ENCODE data around the gene PRTG.
"Not testable (repeated sequence)": the region's sequence is repeated elsewhere in the genome, so short reads cannot be mapped to it uniquely, and the experiment has no call there.

PRTG gene

DNA sequence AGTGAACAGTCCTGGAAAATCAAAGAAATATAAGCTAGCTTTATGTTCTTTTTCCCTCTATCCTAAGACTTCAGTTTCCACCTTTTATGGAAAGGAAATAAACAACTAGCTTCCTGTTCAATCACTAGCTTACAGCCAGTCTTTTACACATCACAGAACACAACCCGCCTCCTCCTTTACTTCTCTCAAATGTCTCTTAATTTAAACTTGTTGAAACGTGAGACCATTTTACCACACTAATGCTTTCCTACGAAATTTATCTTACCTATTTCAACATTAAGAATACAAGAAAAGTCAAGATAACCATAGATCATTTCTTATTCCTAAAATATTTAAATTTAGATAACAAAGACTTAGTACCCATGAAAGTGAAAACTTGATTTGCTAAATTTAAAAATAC is 6.2 kb downstream of the PRTG start:
- DNase-seq (no peak), ATAC-seq (replicated peaks) (no peak)
- Mint-ChIP-seq H3K9me3 (no peaks in the 10 kb centered on the region), H3K36me3 (no peaks in the 10 kb centered on the region), H3K4me1 (no peaks in the 10 kb centered on the region), H3K4me3 (no peak overlapping the region), H3K27ac (no peak overlapping the region), H3K27me3 (peaks cover 15 to 22% of the 10 kb centered on the region in 2 donors)

DNA sequence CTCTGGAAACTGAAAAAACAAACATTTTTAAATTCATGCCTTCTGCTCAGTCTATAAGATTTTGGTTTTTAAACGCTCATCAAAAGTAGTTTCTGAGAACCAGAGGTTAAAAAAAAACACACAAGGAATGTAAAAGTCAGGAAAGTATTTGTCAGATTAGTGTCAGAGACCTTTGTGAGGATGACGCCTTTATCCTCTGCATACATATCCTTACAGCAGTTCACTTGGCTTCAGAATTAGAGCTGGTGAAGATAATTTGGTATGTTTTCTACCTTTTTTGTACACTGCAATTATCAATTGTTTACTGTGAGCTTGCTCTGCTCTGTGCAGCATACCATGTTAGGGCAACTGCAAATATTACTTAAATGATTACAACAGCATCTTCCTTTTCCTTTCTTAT is 8.3 kb downstream of the PRTG start:
- Mint-ChIP-seq H3K36me3 (no peaks in the 10 kb centered on the region), H3K9me3 (no peaks in the 10 kb centered on the region), H3K27me3 (peaks cover 14 to 19% of the 10 kb centered on the region in 2 donors), H3K27ac (no peak overlapping the region), H3K4me3 (no peak overlapping the region), H3K4me1 (no peaks in the 10 kb centered on the region)
- ATAC-seq (replicated peaks) (no peak), DNase-seq (no peak)

DNA sequence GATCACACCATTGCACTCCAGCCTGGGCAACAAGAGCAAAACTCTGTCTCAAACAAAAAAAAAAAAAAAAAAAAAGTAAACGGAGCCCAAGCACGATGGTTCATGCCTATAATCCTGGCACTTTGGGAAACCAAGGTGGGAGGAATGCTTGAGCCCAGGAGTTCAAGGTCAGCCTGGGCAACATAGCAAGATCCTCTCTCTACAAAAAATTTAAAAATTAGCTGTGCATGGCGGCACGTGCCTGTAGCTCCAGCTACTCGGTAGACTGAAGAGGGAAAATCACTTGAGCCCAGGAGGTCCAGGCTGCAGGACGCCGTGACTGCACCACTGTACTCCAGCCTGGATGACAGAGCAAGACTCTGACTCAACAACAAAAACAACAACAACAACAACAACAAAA is 9.5 kb downstream of the PRTG start:
- H3K27me3 Mint-ChIP-seq = peaks cover 7 to 10% of the 10 kb centered on the region in 2 donors
- not testable (repeated sequence) for H3K4me3 Mint-ChIP-seq; ATAC-seq (replicated peaks); H3K36me3 Mint-ChIP-seq; H3K4me1 Mint-ChIP-seq; H3K9me3 Mint-ChIP-seq; DNase-seq; H3K27ac Mint-ChIP-seq

DNA sequence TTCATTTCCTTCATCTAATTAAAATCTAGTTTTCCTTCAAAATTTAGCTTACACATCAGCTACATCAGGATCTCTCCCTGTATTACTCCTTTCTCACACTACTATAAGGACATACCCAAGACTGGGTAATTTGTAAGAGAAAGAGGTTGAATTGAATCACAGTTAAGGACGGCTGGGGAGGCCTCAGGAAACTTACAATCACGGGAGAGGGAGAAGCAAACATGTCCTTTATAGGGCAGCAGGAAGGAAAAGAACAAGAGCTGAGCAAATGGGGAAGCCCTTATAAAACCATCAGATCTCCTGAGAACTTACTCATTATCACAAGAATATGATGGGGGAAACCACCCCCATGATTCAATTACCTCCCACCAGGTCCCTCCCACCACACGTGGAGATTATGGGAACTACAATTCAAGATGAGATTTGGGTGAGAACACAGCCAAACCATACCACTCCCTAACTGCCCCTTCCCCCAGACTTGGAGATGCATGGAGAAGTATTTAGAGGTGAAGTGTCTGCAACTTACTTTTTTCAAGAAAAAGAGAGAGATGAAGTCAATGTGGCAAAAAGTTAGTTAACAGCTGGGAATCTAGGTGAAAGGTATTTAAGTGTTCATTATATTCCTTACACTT is 21.3 kb downstream of the PRTG start:
- Mint-ChIP-seq H3K4me3 (no peak overlapping the region), H3K4me1 (peaks cover 0 to 5% of the 10 kb centered on the region in 2 donors), H3K27ac (no peak overlapping the region), H3K36me3 (peaks cover 0 to 1% of the 10 kb centered on the region in 2 donors), H3K9me3 (peaks cover 8 to 16% of the 10 kb centered on the region in 2 donors), H3K27me3 (peaks cover 36 to 39% of the 10 kb centered on the region in 2 donors)
- DNase-seq (no peak), ATAC-seq (replicated peaks) (no peak)

DNA sequence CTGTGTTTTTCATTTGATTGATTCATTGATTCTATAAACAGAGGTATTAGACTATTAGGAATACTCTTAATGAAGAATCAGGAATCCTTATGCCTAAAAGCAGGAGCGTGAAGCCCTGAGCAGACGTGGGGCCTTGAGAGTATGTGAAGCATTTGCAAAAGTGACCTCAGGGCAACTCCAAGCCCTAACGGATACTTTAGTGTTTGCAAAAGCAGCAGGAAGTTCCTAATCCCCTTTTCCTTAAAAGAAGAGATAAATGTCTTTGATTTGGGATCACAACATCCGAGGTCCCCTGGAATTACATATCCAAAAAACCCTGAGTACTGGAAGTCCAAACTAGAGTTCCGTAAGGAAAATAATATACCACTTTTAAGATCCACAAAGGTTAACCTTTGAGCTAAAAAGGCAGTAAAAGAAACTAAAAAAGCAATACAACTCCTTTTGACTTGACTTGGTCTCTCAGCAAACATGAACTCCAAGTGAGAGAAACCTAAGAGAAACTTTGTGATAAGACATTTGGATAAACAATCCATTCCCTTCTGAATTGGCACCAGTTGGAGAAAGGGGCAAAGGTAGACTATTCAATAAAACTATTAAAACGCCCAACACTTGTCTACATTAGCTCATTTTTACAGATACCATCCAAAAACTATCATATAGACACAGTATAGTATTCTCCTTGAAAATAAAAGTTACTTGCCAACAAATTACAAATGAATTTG is 27.4 kb downstream of the PRTG start:
- DNase-seq (no peak), ATAC-seq (replicated peaks) (no peak)
- Mint-ChIP-seq H3K4me1 (no peaks in the 10 kb centered on the region), H3K27me3 (peaks cover 5 to 15% of the 10 kb centered on the region in 2 donors), H3K9me3 (peaks cover 0 to 3% of the 10 kb centered on the region in 2 donors), H3K4me3 (no peak overlapping the region), H3K27ac (no peak overlapping the region), H3K36me3 (no peaks in the 10 kb centered on the region)

DNA sequence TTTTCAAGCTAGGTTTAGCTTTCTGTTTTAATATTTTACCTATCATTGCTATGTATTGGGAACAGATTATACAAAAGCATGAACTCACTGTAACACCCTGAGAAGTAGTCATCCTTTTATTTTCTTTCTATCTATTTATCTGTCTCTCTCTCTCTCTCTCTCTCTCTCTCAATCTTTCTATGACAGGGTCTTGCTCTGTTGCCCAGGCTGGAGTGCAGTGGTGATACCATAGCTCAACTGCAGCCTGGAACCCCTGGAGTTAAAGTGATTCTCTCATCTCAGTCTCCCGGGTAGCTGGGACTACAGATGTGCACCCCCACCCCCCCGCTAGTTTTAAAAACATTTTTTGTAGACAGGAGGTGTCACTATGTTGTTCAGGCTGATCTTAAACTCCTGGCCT is 28.9 kb downstream of the PRTG start:
- Mint-ChIP-seq H3K27ac (no peak overlapping the region), H3K36me3 (no peaks in the 10 kb centered on the region), H3K9me3 (peaks cover 0 to 3% of the 10 kb centered on the region in 2 donors), H3K4me1 (no peaks in the 10 kb centered on the region), H3K27me3 (peaks cover 0 to 11% of the 10 kb centered on the region in 2 donors), H3K4me3 (no peak overlapping the region)
- ATAC-seq (replicated peaks) (no peak), DNase-seq (no peak)

DNA sequence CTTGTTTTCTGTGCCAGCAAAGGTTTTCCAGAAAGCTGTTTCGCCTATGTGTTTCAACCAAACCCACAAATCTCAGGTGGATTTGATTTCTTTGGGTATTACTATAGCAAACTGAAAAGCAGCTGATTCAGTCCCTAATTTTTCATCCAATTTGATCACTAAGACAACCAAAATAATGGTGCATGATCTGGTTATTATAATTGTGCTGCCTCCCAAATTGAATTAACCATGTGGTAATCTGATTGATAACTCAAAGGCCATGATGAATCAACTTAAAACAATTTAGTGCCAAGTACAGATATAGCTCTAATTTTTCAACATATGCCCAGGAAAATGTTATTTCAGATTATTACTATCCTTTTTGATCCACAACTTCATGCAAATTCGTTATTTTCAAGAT is 30.6 kb downstream of the PRTG start:
- H3K4me1 Mint-ChIP-seq = no peaks in the 10 kb centered on the region
- no peak overlapping the region for H3K27ac Mint-ChIP-seq
- H3K36me3 Mint-ChIP-seq = no peaks in the 10 kb centered on the region
- no peaks in the 10 kb centered on the region for H3K9me3 Mint-ChIP-seq
- no peak for ATAC-seq (replicated peaks)
- H3K27me3 Mint-ChIP-seq = peaks cover 0 to 5% of the 10 kb centered on the region in 2 donors
- no peak for DNase-seq
- H3K4me3 Mint-ChIP-seq = no peak overlapping the region

DNA sequence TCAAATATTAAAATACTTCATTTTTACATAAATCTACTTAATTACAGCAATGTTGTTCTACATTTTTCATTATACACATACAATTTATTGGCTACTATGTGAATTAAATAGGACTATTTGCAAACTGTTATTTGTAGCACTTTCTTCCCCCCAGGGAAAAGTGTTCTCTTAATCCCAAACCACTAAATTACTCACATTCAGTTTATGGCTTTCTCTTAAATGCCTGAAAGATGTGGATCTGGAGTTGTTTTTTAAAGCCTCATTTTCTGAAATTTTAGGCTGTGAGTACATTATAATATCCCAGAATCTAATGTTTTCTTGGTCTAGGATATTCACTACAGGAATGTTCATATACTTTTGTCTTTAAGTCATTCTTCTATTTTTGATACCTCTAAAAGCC is 32.7 kb downstream of the PRTG start:
- ATAC-seq (replicated peaks) (no peak), DNase-seq (no peak)
- Mint-ChIP-seq H3K36me3 (no peaks in the 10 kb centered on the region), H3K9me3 (no peaks in the 10 kb centered on the region), H3K27me3 (peaks cover 0 to 5% of the 10 kb centered on the region in 2 donors), H3K27ac (no peak overlapping the region), H3K4me1 (no peaks in the 10 kb centered on the region), H3K4me3 (no peak overlapping the region)

DNA sequence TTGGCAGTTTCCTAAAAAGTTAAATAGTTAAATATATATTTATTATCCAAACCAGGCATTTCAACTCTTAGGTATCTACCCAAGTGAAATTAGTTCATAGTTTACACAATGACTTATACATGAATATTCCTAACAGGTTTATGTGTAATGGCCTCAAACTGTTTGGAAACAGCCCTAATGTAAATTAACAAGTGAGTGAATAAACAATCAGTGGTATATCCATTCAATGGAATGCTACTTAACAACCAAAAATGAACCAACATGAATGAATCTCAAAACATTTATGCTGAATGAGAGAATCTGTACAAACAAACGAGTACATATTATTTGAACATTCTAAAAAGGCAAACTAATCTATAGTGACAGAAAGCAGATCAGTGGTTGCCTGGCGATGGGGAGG is 33.5 kb downstream of the PRTG start:
- no peaks in the 10 kb centered on the region for H3K36me3 Mint-ChIP-seq
- H3K9me3 Mint-ChIP-seq = no peaks in the 10 kb centered on the region
- no peak overlapping the region for H3K27ac Mint-ChIP-seq
- no peaks in the 10 kb centered on the region for H3K4me1 Mint-ChIP-seq
- DNase-seq (no peak), ATAC-seq (replicated peaks) (no peak)
- no peak overlapping the region for H3K4me3 Mint-ChIP-seq
- peaks cover 0 to 5% of the 10 kb centered on the region in 2 donors for H3K27me3 Mint-ChIP-seq

DNA sequence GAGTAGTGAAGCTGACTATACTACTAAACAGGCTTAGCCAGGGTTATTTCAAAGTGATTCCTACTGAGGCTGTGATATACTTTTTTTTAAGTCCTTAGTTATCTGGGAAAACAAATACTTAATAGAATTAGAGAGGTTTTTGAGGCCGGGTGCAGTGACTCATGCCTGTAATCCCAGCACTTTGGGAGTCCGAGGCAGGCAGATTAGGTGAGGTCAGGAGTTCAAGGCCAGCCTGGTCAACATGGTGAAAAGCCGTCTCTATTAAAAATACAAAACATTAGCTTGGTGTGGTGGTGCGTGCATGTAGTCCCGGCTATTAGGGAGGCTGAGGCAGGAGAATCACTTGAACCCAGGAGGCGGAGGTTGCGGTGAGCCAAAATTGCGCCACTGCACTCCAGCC is 34.2 kb downstream of the PRTG start:
- no peak for DNase-seq
- Mint-ChIP-seq H3K36me3 (no peaks in the 10 kb centered on the region), H3K27ac (no peak overlapping the region), H3K4me1 (no peaks in the 10 kb centered on the region), H3K4me3 (no peak overlapping the region), H3K27me3 (peaks cover 0 to 5% of the 10 kb centered on the region in 2 donors), H3K9me3 (no peaks in the 10 kb centered on the region)
- ATAC-seq (replicated peaks) = no peak

DNA sequence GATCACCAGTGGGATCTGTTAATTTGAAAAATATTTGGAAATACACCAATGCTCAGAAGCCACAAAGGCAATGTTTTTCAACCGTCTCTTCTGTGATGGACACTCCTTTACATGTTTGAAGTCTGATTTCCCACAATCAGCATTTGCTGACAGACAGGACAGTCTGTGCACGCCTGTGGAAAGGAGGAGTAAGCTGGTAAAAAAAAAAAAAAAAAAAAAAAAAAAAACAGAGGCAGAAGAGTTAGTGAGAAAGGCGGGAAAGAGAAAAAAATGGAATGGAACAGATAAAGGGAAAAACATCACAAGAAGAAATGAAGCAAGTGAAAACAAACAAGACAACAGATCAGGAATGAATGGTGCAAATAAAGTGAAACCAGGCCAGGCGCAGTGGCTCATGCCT is 35.0 kb downstream of the PRTG start:
- Mint-ChIP-seq H3K9me3 (no peaks in the 10 kb centered on the region), H3K27me3 (peaks cover 0 to 5% of the 10 kb centered on the region in 2 donors), H3K4me3 (no peak overlapping the region), H3K4me1 (no peaks in the 10 kb centered on the region), H3K36me3 (no peaks in the 10 kb centered on the region), H3K27ac (no peak overlapping the region)
- ATAC-seq (replicated peaks) (no peak), DNase-seq (no peak)

DNA sequence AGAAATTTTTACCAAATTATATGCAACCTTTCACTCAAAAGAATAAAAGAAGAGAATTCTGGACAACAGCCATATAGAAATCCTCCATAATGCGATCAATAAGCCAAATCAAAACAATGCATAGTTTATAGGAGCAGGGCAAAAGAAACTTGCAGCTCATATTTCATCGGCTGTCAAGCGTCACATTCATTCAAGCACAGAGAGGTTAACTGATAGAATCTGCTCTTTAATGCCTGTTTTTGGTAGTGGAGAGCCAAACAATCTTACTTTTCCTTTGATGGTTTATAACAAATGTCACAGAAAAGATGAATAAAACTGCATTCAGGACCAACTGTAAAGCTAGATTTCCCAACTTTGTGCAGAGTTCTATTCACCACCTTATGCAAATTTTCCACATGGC is 35.4 kb downstream of the PRTG start:
- ATAC-seq (replicated peaks) (no peak), DNase-seq (no peak)
- Mint-ChIP-seq H3K4me1 (no peaks in the 10 kb centered on the region), H3K27me3 (peaks cover 0 to 5% of the 10 kb centered on the region in 2 donors), H3K27ac (no peak overlapping the region), H3K36me3 (no peaks in the 10 kb centered on the region), H3K4me3 (no peak overlapping the region), H3K9me3 (no peaks in the 10 kb centered on the region)

DNA sequence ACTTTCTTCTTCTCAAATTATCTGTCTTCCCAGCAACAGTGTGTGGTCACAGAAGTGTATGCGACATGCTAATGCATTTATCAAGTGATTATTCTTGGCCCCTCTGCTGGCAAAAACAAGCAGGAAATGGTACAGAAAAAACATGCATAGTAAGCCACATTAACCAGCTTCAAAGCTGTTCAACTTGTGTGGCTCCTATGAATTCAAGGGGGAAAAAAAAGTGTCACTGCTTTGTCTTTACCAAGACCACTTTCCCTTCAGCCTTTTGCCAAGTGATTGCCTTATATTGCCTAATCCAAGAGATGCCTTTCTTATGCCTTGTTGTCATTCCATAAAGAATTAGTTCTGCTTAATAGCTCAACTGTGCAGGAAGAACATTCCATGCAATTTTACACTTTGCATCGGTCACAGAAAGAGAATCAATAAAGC is 39.1 kb downstream of the PRTG start:
- Mint-ChIP-seq H3K4me1 (no peaks in the 10 kb centered on the region), H3K27ac (no peak overlapping the region), H3K27me3 (peaks cover 0 to 5% of the 10 kb centered on the region in 2 donors), H3K4me3 (no peak overlapping the region), H3K9me3 (no peaks in the 10 kb centered on the region), H3K36me3 (no peaks in the 10 kb centered on the region)
- ATAC-seq (replicated peaks) (no peak), DNase-seq (no peak)

DNA sequence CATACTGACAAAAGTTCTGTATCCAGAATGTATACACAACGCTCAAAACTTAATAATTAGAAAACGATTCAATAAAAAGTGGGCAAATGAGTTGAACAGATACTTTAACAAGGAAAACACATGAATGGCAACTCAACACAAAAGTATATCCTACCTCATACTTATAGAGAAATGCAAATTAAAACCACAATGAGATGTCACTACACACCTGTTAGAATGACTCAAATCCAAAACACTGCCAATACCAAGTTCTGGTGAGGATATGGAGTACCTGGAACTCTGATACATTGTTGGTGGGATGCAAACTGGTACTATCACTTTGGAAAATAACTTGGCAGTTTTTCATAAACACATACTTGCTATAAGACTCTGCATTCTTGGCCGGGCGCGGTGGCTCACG is 42.1 kb downstream of the PRTG start:
- no peaks in the 10 kb centered on the region for H3K36me3 Mint-ChIP-seq
- ATAC-seq (replicated peaks) = no peak
- no peak overlapping the region for H3K27ac Mint-ChIP-seq
- H3K4me3 Mint-ChIP-seq = no peak overlapping the region
- DNase-seq = no peak
- peaks cover 8 to 10% of the 10 kb centered on the region in 2 donors for H3K27me3 Mint-ChIP-seq
- H3K9me3 Mint-ChIP-seq = no peaks in the 10 kb centered on the region
- no peaks in the 10 kb centered on the region for H3K4me1 Mint-ChIP-seq

DNA sequence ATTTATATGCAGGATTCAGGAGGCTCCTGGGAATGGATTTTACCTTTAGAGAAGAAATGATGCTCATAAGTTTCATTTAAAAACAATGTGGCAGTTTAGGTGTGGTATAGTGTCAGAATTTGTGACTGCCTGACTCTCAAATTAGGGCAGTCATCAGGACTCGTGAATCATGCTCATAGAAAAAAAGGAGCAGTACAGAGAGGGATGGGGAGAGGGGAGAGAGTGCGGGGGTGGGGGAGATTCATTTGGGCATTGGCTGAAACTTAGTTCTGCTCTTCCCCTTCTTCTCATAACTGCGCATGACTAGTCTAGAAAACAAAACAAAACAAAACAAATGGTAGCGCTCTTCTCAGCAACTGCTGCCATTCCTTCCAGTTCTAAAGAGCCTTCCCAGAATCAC is 44.3 kb downstream of the PRTG start:
- H3K4me3 Mint-ChIP-seq = no peak overlapping the region
- no peaks in the 10 kb centered on the region for H3K9me3 Mint-ChIP-seq
- H3K27me3 Mint-ChIP-seq = peaks cover 8 to 10% of the 10 kb centered on the region in 2 donors
- H3K4me1 Mint-ChIP-seq = peaks cover 2 to 6% of the 10 kb centered on the region in 2 donors
- no peak for DNase-seq
- ATAC-seq (replicated peaks) = no peak
- no peak overlapping the region for H3K27ac Mint-ChIP-seq
- no peaks in the 10 kb centered on the region for H3K36me3 Mint-ChIP-seq
